Trophoblast cell (in vitro differentiated cells and primary cell): ENCODE measurements around the gene SYT6.

Experiments used
- DNase-seq, 2 donors: peaks; one replicate each; pipeline ENCODE4 v3.0.0-alpha.2; 2016
- H2AFZ ChIP-seq: 2 replicates; pipeline ENCODE4 v1.6.1; 2013; ENCODE audit warnings: low read length, moderate library complexity, mild to moderate bottlenecking; ENCODE audit not compliant: insufficient read depth, poor library complexity
- H2AK5ac ChIP-seq: 2 replicates; pipeline ENCODE4 v1.6.1; 2013; ENCODE audit warnings: mild to moderate bottlenecking, low read length
- H2BK120ac ChIP-seq: 2 replicates; pipeline ENCODE4 v1.6.1; 2013; ENCODE audit warnings: low read length, mild to moderate bottlenecking, moderate library complexity; ENCODE audit not compliant: insufficient read depth, poor library complexity
- H2BK12ac ChIP-seq: 2 replicates; pipeline ENCODE4 v1.6.1; 2013; ENCODE audit warnings: mild to moderate bottlenecking, low read length, moderate library complexity
- H2BK5ac ChIP-seq: 2 replicates; pipeline ENCODE4 v1.6.1; 2013; ENCODE audit warnings: low read length, low read depth, moderate library complexity, mild to moderate bottlenecking; ENCODE audit not compliant: poor library complexity
- H3K14ac ChIP-seq: 2 replicates; pipeline ENCODE4 v1.6.1; 2013; ENCODE audit warnings: mild to moderate bottlenecking, low read length
- H3K18ac ChIP-seq: 2 replicates; pipeline ENCODE4 v1.6.1; 2013; ENCODE audit warnings: mild to moderate bottlenecking, low read length
- H3K23ac ChIP-seq: 2 replicates; pipeline ENCODE4 v1.6.1; 2013; ENCODE audit warnings: low read length
- H3K27ac ChIP-seq: 2 replicates; pipeline ENCODE4 v1.5.1; 2013; ENCODE audit warnings: low read depth, mild to moderate bottlenecking, inconsistent platforms, low read length, moderate library complexity
- H3K27me3 ChIP-seq: 2 replicates; pipeline ENCODE4 v1.6.1; 2013; ENCODE audit warnings: inconsistent platforms, mild to moderate bottlenecking, low read length, moderate library complexity; ENCODE audit not compliant: insufficient read depth
- H3K36me3 ChIP-seq, 2 experiments: 1 replicate in 1 of 2; 2 replicates in 1 of 2; pipeline ENCODE4 v1.6.1; 2013; ENCODE audit warnings: low read length in 2 of 2, mild to moderate bottlenecking in 2 of 2, moderate library complexity in 1 of 2; ENCODE audit not compliant: insufficient read depth in 2 of 2, control insufficient read depth in 1 of 2
- H3K4ac ChIP-seq: 2 replicates; pipeline ENCODE4 v1.6.1; 2013; ENCODE audit warnings: low read depth, mild to moderate bottlenecking, low read length, moderate library complexity
- H3K4me1 ChIP-seq, 2 experiments: 1 replicate in 1 of 2; 2 replicates in 1 of 2; pipeline ENCODE4 v1.6.1; 2013; ENCODE audit warnings: low read length in 2 of 2, mild to moderate bottlenecking in 2 of 2, moderate library complexity in 1 of 2; ENCODE audit not compliant: insufficient read depth in 2 of 2, control insufficient read depth in 1 of 2
- H3K4me2 ChIP-seq: 2 replicates; pipeline ENCODE4 v1.6.1; 2013; ENCODE audit warnings: inconsistent platforms, mild to moderate bottlenecking, low read length, moderate library complexity
- H3K4me3 ChIP-seq: 2 replicates; pipeline ENCODE4 v1.5.1; 2013; ENCODE audit warnings: mild to moderate bottlenecking, low read depth, low read length, inconsistent platforms
- H3K79me1 ChIP-seq: one replicate; pipeline ENCODE4 v1.6.1; 2013; ENCODE audit warnings: low read length
- H3K79me2 ChIP-seq: 2 replicates; pipeline ENCODE4 v1.6.1; 2013; ENCODE audit warnings: low read length, mild to moderate bottlenecking; ENCODE audit not compliant: control insufficient read depth, insufficient read depth, poor library complexity
- H3K9ac ChIP-seq: 2 replicates; pipeline ENCODE4 v1.6.1; 2013; ENCODE audit warnings: mild to moderate bottlenecking, low read length
- H3K9me3 ChIP-seq: 2 replicates; pipeline ENCODE4 v1.6.1; 2013; ENCODE audit warnings: low read depth, mild to moderate bottlenecking, control low read depth, inconsistent platforms, low read length; ENCODE audit not compliant: insufficient read depth
- H4K12ac ChIP-seq: 2 replicates; pipeline ENCODE4 v1.6.1; 2013; ENCODE audit warnings: low read depth, mild to moderate bottlenecking, low read length, moderate library complexity
- H4K8ac ChIP-seq: 2 replicates; pipeline ENCODE4 v1.6.1; 2013; ENCODE audit warnings: low read depth, mild to moderate bottlenecking, low read length, moderate library complexity
- H4K91ac ChIP-seq: one replicate; pipeline ENCODE4 v1.6.1; 2013; ENCODE audit warnings: low read depth, mild to moderate bottlenecking, low read length, moderate library complexity
- WGBS: extraction: QIAGEN DNeasy Blood & Tissue Kit; methylation state at CpG from one replicate; pipeline ENCODE4 v1.1.7; 2013; ENCODE audit warnings: missing lambda C conversion rate; ENCODE audit not compliant: insufficient read length, insufficient coverage; ENCODE audit errors: extremely low coverage; 5-methylcytosine and 5-hydroxymethylcytosine counted together

The SYT6 gene

GRCh38 chr1:114122941-114123618 lies 30.6 kb downstream of the SYT6 start:
- peaks cover 2% of the 10 kb centered on the region for H3K9me3 ChIP-seq
- no peak overlapping the region for H2BK5ac ChIP-seq
- H2AFZ ChIP-seq, result no peak overlapping the region

DNA sequence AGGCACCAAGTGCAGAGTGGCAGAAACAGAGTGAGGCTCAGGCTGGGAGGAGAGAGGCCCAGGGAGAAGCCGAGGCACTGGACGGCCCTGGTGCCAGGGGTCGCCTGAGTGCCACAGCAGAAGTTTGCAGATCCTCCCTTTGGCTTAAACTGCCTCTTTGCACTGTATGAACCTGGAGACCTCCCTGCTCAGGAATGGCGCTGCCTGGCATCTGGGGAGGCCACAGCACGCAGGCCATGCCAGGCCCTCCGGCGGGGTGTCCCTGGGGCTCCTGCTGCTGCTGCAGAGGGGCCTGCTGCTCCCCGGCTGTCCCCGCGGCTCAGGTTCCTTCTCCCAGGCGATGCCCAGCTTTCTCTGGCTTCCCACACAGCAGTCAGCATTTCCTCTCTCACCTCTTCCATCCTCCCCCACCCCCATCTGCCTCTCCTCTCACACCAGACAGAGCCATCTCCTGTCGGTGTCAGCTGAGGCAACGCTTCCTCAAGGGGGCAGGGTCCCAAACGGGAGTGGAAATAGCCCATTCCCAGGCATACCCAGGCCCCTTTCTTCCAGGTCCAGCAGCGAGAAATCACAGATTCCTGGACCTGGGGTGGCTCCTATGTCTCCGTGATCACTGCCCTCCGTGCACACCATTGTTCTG lies 35.2 kb downstream of the SYT6 start:
- H4K8ac ChIP-seq, result no peak overlapping the region
- H3K9me3 ChIP-seq, result no peaks in the 10 kb centered on the region
- no CpG with 5 or more reads among the region's 17 CpGs for WGBS
- no peak overlapping the region for H2AK5ac ChIP-seq
- H3K4ac ChIP-seq, result no peak overlapping the region
- no peak overlapping the region for H4K91ac ChIP-seq
- H3K36me3 ChIP-seq, result no peaks in the 10 kb centered on the region
- H3K27ac ChIP-seq, result no peak overlapping the region
- no peak overlapping the region for H2BK5ac ChIP-seq
- H2AFZ ChIP-seq, result no peak overlapping the region
- no peak overlapping the region for H3K23ac ChIP-seq
- DNase-seq, result no peak
- no peak overlapping the region for H2BK120ac ChIP-seq
- no peak overlapping the region for H3K4me2 ChIP-seq
- no peak overlapping the region for H2BK12ac ChIP-seq
- H3K79me2 ChIP-seq, result no peaks in the 10 kb centered on the region
- H3K14ac ChIP-seq, result no peak overlapping the region
- peaks cover 10 to 18% of the 10 kb centered on the region in 2 experiments for H3K4me1 ChIP-seq
- H3K4me3 ChIP-seq, result no peak overlapping the region
- H3K18ac ChIP-seq, result no peak overlapping the region
- H3K27me3 ChIP-seq, result no peaks in the 10 kb centered on the region
- no peaks in the 10 kb centered on the region for H3K79me1 ChIP-seq
- H4K12ac ChIP-seq, result no peak overlapping the region
- no peak overlapping the region for H3K9ac ChIP-seq

More at GRCh38 chr1:114122941-114123618, 30.6 kb downstream of the SYT6 start:
- Histone ChIP-seq H3K9ac (no peak overlapping the region), H4K91ac (no peak overlapping the region), H4K8ac (no peak overlapping the region), H3K27ac (no peak overlapping the region), H3K4me3 (no peak overlapping the region), H3K4me2 (no peak overlapping the region), H2BK12ac (no peak overlapping the region), H3K79me2 (no peaks in the 10 kb centered on the region), H3K36me3 (no peaks in the 10 kb centered on the region), H2BK120ac (no peak overlapping the region), H3K18ac (no peak overlapping the region), H3K27me3 (no peaks in the 10 kb centered on the region), H3K4ac (no peak overlapping the region), H3K23ac (no peak overlapping the region), H3K79me1 (no peaks in the 10 kb centered on the region), H3K4me1 (peaks cover 6 to 7% of the 10 kb centered on the region in 2 experiments), H3K14ac (no peak overlapping the region), H2AK5ac (no peak overlapping the region), H4K12ac (no peak overlapping the region)
- DNase-seq, result peak; percentile 11 to 28
- WGBS, result no CpG with 5 or more reads among the region's 9 CpGs

- Histone ChIP-seq H2BK5ac (no peak overlapping the region), H3K9me3 (no peaks in the 10 kb centered on the region), H3K36me3 (no peaks in the 10 kb centered on the region), H2BK120ac (no peak overlapping the region), H4K12ac (no peak overlapping the region), H2BK12ac (no peak overlapping the region), H3K27ac (no peak overlapping the region), H3K14ac (no peak overlapping the region), H3K27me3 (no peaks in the 10 kb centered on the region), H4K91ac (no peak overlapping the region), H3K79me2 (no peaks in the 10 kb centered on the region), H3K4me3 (no peak overlapping the region), H3K79me1 (no peaks in the 10 kb centered on the region), H3K4me1 (peaks cover 16 to 22% of the 10 kb centered on the region in 2 experiments), H3K4me2 (no peak overlapping the region), H3K18ac (no peak overlapping the region), H2AK5ac (no peak overlapping the region), H3K4ac (no peak overlapping the region), H3K23ac (no peak overlapping the region), H3K9ac (no peak overlapping the region), H2AFZ (no peak overlapping the region), H4K8ac (no peak overlapping the region)
- no peak for DNase-seq
- no CpG with 5 or more reads among the region's 8 CpGs for WGBS
Measured at GRCh38 chr1:114117654-114118053, 36.0 kb downstream of the SYT6 start.

- Histone ChIP-seq H3K4ac (no peak overlapping the region), H2BK120ac (no peak overlapping the region), H4K8ac (no peak overlapping the region), H3K14ac (no peak overlapping the region), H4K12ac (no peak overlapping the region), H2BK12ac (no peak overlapping the region), H2AFZ (no peak overlapping the region), H3K4me1 (peaks cover 22 to 29% of the 10 kb centered on the region in 2 experiments), H4K91ac (no peak overlapping the region), H3K79me2 (no peaks in the 10 kb centered on the region), H3K4me3 (no peak overlapping the region), H2AK5ac (no peak overlapping the region), H3K18ac (no peak overlapping the region), H3K9me3 (no peaks in the 10 kb centered on the region), H3K36me3 (no peaks in the 10 kb centered on the region), H2BK5ac (no peak overlapping the region), H3K79me1 (no peaks in the 10 kb centered on the region), H3K27me3 (no peaks in the 10 kb centered on the region), H3K23ac (no peak overlapping the region), H3K27ac (no peak overlapping the region), H3K4me2 (no peak overlapping the region), H3K9ac (no peak overlapping the region)
- DNase-seq, result no peak
- WGBS, result no CpG with 5 or more reads among the region's 6 CpGs
Measured at GRCh38 chr1:114116086-114116485, 37.6 kb downstream of the SYT6 start.
